Body of pancreas (tissue), 4 donors: Measurements from ENCODE around the gene EBLN1. TPM values are rescaled to one million over a fixed set of nuclear protein-coding genes. Genes with fewer than 3 reads are reported as not detected.

Source experiments
- ATAC-seq: fragments of 150-250 bp; one replicate; pipeline ENCODE4 v1.9.1; 2016
- DNase-seq, 4 donors: peaks; one replicate each; pipeline ENCODE4 v3.0.0-alpha.2; 2019
- H3K27ac ChIP-seq, 4 donors: fragments of 200-600 bp; sonication (generic); 1 replicate in 3 of 4; 2 replicates in 1 of 4; pipeline versions ENCODE4 v1.5.1 to v1.6.1; 2016 to 2019; ENCODE audit warnings: mild to moderate bottlenecking in 1 of 4, mixed read lengths in 1 of 4, moderate library complexity in 1 of 4
- H3K27me3 ChIP-seq, 2 donors: fragments of 200-600 bp; sonication (generic); one replicate each; pipeline ENCODE4 v1.6.0; 2016; ENCODE audit warnings: mild to moderate bottlenecking in 1 of 2
- H3K36me3 ChIP-seq, 2 donors: fragments of 200-600 bp; sonication (generic); replicated peaks in 1 of 2; 2 replicates each; pipeline ENCODE4 v1.5.1; 2016; ENCODE audit warnings: low read depth in 2 of 2; ENCODE audit not compliant: insufficient read depth in 1 of 2
- H3K4me1 ChIP-seq: fragments of 200-600 bp; sonication (generic); one replicate; pipeline ENCODE4 v1.6.0; 2016
- H3K4me3 ChIP-seq, 2 donors: fragments of 200-600 bp; sonication (generic); 1 replicate in 1 of 2; 2 replicates in 1 of 2; pipeline ENCODE4 v1.5.1; 2016 to 2019
- H3K9me3 ChIP-seq, 3 donors: fragments of 200-600 bp; sonication (generic); 1 replicate in 2 of 3; 2 replicates in 1 of 3; pipeline ENCODE4 v1.5.1; 2016
- CTCF ChIP-seq, 7 experiments: fragments of 450-650 bp in 4 of 7; fragments of 200-600 bp in 3 of 7; sonication (generic) in 3 of 7; IDR thresholded peaks; one replicate each; pipeline ENCODE4 v1.5.1; 2016 to 2019; ENCODE audit warnings: antibody characterized with exemption in 7 of 7
- POLR2A ChIP-seq, 3 donors: fragments of 450-650 bp; IDR thresholded peaks; one replicate each; pipeline ENCODE4 v1.6.1; 2016; ENCODE audit warnings: antibody characterized with exemption in 3 of 3, mild to moderate bottlenecking in 2 of 3
- WGBS, 2 donors: methylation state at CpG; one replicate each; pipeline ENCODE4 v1.1.5; 2017; 5-methylcytosine and 5-hydroxymethylcytosine counted together
- intact Hi-C: fragments of 100-400 bp; cut with DNase I; formaldehyde crosslinking; loops from one replicate; pipeline ENCODE4 v1.15.1; 2023
- total RNA-seq, 2 donors: library from RNA; depleted of rRNA; stranded (reverse); fragments of >200 nt; gene quantifications; one replicate each; pipeline ENCODE4 v1.1.0, GENCODE V29; 2016

Gene EBLN1
- total RNA-seq = not detected

GRCh38 chr10:22217842-22218241 lies at the start of gene EBLN1:
Gene EBLN1 (minus strand): TSS chr10:22218015. CDS start chr10:22209983, 8,032 bp downstream.
- no peak for DNase-seq

GRCh38 chr10:22265839-22266537 lies 48.2 kb upstream of the EBLN1 start:
- no peak overlapping the region for H3K27ac ChIP-seq
- no peak overlapping the region for H3K4me3 ChIP-seq
- no peaks in the 10 kb centered on the region for H3K9me3 ChIP-seq
- intact Hi-C loops = no loop called here
- no peaks in the 10 kb centered on the region for H3K27me3 ChIP-seq
- DNase-seq (no peak), ATAC-seq (no peak)
- no peaks in the 10 kb centered on the region for H3K36me3 ChIP-seq
- WGBS, 2 donors = 76 to 78% methylated on average over 4 of the region's 4 CpGs
- TF ChIP-seq CTCF (IDR thresholded peaks at IDR 0.05) (no peak), POLR2A (IDR thresholded peaks at IDR 0.05) (no peak)
- no peaks in the 10 kb centered on the region for H3K4me1 ChIP-seq

More at GRCh38 chr10:22217842-22218241, at the start of gene EBLN1:
- 76 to 81% methylated on average over 7 of the region's 7 CpGs for WGBS, 2 donors
- Histone ChIP-seq H3K27ac (no peak within 1 kb of the TSS), H3K9me3 (no peaks in the 10 kb centered on the region), H3K4me1 (no peaks in the 10 kb centered on the region), H3K27me3 (no peaks in the 10 kb centered on the region), H3K4me3 (no peak within 1 kb of the TSS), H3K36me3 (no peaks in the 10 kb centered on the region)
- intact Hi-C loops = no loop called here
- TF ChIP-seq POLR2A (IDR thresholded peaks at IDR 0.05) (no peak), CTCF (IDR thresholded peaks at IDR 0.05) (no peak)
- ATAC-seq = no peak

GRCh38 chr10:22263106-22263505 lies 45.3 kb upstream of the EBLN1 start:
- Histone ChIP-seq H3K27me3 (no peaks in the 10 kb centered on the region), H3K4me1 (no peaks in the 10 kb centered on the region), H3K36me3 (no peaks in the 10 kb centered on the region), H3K9me3 (no peaks in the 10 kb centered on the region), H3K4me3 (no peak overlapping the region), H3K27ac (no peak overlapping the region)
- intact Hi-C loops = no loop called here
- ATAC-seq = no peak
- TF ChIP-seq CTCF (IDR thresholded peaks at IDR 0.05) = no peak
- no peak for TF ChIP-seq POLR2A (IDR thresholded peaks at IDR 0.05)
- DNase-seq = no peak
- WGBS, 2 donors = 60 to 81% methylated on average over 1 to 2 of the region's 2 CpGs

- WGBS, 2 donors = 72 to 74% methylated on average over 3 of the region's 3 CpGs
- DNase-seq (no peak), ATAC-seq (no peak)
- no peak for TF ChIP-seq POLR2A (IDR thresholded peaks at IDR 0.05)
- TF ChIP-seq CTCF (IDR thresholded peaks at IDR 0.05) = peak in 1 of 7 experiments; percentile 14
- Histone ChIP-seq H3K27me3 (no peaks in the 10 kb centered on the region), H3K27ac (no peak overlapping the region), H3K36me3 (no peaks in the 10 kb centered on the region), H3K4me3 (no peak overlapping the region), H3K9me3 (no peaks in the 10 kb centered on the region), H3K4me1 (no peaks in the 10 kb centered on the region)
- intact Hi-C loops = no loop called here
Measured at GRCh38 chr10:22259280-22259679, 41.5 kb upstream of the EBLN1 start.

- intact Hi-C loops = no loop called here
- Histone ChIP-seq H3K36me3 (no peaks in the 10 kb centered on the region), H3K9me3 (no peaks in the 10 kb centered on the region), H3K27ac (no peak overlapping the region), H3K4me3 (no peak overlapping the region), H3K4me1 (no peaks in the 10 kb centered on the region), H3K27me3 (peaks cover 0 to 2% of the 10 kb centered on the region in 2 donors)
- DNase-seq (no peak), ATAC-seq (no peak)
- 58 to 63% methylated on average over 3 of the region's 3 CpGs for WGBS, 2 donors
- no peak for TF ChIP-seq POLR2A (IDR thresholded peaks at IDR 0.05)
- TF ChIP-seq CTCF (IDR thresholded peaks at IDR 0.05) = no peak
Measured at GRCh38 chr10:22258471-22258870, 40.7 kb upstream of the EBLN1 start.
